HEK293 (cell line): Measurements from ENCODE around the gene MPV17L2.

Experiments used
- CTCF ChIA-PET: fragments of 350-600 bp; formaldehyde crosslinking; extraction: SDS; loops from one replicate; lab custom pipeline; 2021; ENCODE audit warnings: antibody characterized with exemption; lab: Yijun Ruan, JAX
- POLR2A ChIA-PET: fragments of 300-600 bp; formaldehyde crosslinking; extraction: SDS; loops from one replicate; lab custom pipeline; 2020; ENCODE audit warnings: antibody characterized with exemption, inconsistent platforms; lab: Yijun Ruan, JAX
- H3K27ac ChIP-seq: fragments of 200-500 bp; sonication (Bioruptor generic); 2 replicates; pipeline ENCODE4 v1.5.1; 2014; ENCODE audit warnings: low read depth, low read length, control low read depth, inconsistent platforms; ENCODE audit errors: extremely low read depth
- H3K36me3 ChIP-seq, 2 experiments: fragments of 200-500 bp in 1 of 2; sonication (Bioruptor generic) in 1 of 2; 1 replicate in 1 of 2; 2 replicates in 1 of 2; pipeline ENCODE4 v1.5.1; 2014 to 2017; ENCODE audit warnings: inconsistent platforms in 2 of 2, low read length in 2 of 2; ENCODE audit not compliant: control insufficient read depth in 2 of 2, insufficient read depth in 1 of 2
- H3K4me1 ChIP-seq: fragments of 200-500 bp; sonication (Bioruptor generic); 2 replicates; pipeline ENCODE4 v1.5.1; 2014; ENCODE audit warnings: mild to moderate bottlenecking, low read length, inconsistent platforms; ENCODE audit not compliant: control insufficient read depth, insufficient read depth
- H3K4me3 ChIP-seq: 2 replicates; pipeline ENCODE4 v1.5.1; 2011; ENCODE audit warnings: low read depth, mild to moderate bottlenecking, control low read depth, low read length, moderate library complexity
- H3K9me3 ChIP-seq: fragments of 200-500 bp; sonication (Bioruptor generic); 2 replicates; pipeline ENCODE4 v1.5.1; 2014; ENCODE audit warnings: low read depth, low read length, inconsistent platforms; ENCODE audit not compliant: control insufficient read depth, insufficient read depth
- EGR2 ChIP-seq: fragments of 450-650 bp; formaldehyde crosslinking; IDR thresholded peaks from 2 replicates; pipeline ENCODE4 v1.5.1; 2016; ENCODE audit warnings: low read depth, missing biosample characterization, missing genetic modification characterization
- GLIS1 ChIP-seq: fragments of 450-650 bp; formaldehyde crosslinking; IDR thresholded peaks from 2 replicates; pipeline ENCODE4 v1.5.1; 2016; ENCODE audit warnings: missing biosample characterization, missing genetic modification characterization
- GLIS2 ChIP-seq: fragments of 450-650 bp; formaldehyde crosslinking; IDR thresholded peaks from 2 replicates; pipeline ENCODE4 v1.5.1; 2016; ENCODE audit warnings: missing biosample characterization, missing genetic modification characterization
- SALL2 ChIP-seq: fragments of 450-650 bp; formaldehyde crosslinking; IDR thresholded peaks from 2 replicates; pipeline ENCODE4 v1.5.0; 2017; ENCODE audit warnings: missing biosample characterization, mild to moderate bottlenecking, missing genetic modification characterization, borderline replicate concordance
- SP2 ChIP-seq: fragments of 450-650 bp; formaldehyde crosslinking; IDR thresholded peaks from 2 replicates; pipeline ENCODE4 v1.5.1; 2016; ENCODE audit warnings: missing biosample characterization, missing genetic modification characterization
- SP3 ChIP-seq: fragments of 450-650 bp; formaldehyde crosslinking; IDR thresholded peaks from 2 replicates; pipeline ENCODE4 v1.5.1; 2016; ENCODE audit warnings: missing biosample characterization, missing genetic modification characterization
- WT1 ChIP-seq: fragments of 450-650 bp; formaldehyde crosslinking; IDR thresholded peaks from 2 replicates; pipeline ENCODE4 v1.5.1; 2016; ENCODE audit warnings: missing biosample characterization, missing genetic modification characterization
- ZFHX2 ChIP-seq: fragments of 450-650 bp; formaldehyde crosslinking; conservative IDR thresholded peaks from 2 replicates; pipeline ENCODE4 v1.5.1; 2016; ENCODE audit warnings: missing biosample characterization, missing genetic modification characterization
- ZNF133 ChIP-seq: fragments of 450-650 bp; formaldehyde crosslinking; IDR thresholded peaks from 2 replicates; pipeline ENCODE4 v1.5.1; 2016; ENCODE audit warnings: missing biosample characterization, missing genetic modification characterization
- ZNF214 ChIP-seq: fragments of 450-650 bp; formaldehyde crosslinking; IDR thresholded peaks from 2 replicates; pipeline ENCODE4 v1.5.1; 2017; ENCODE audit warnings: missing biosample characterization, mild to moderate bottlenecking, missing genetic modification characterization, borderline replicate concordance
- ZNF341 ChIP-seq: fragments of 450-650 bp; formaldehyde crosslinking; IDR thresholded peaks from 2 replicates; pipeline ENCODE4; 2016; ENCODE audit warnings: low read depth, missing biosample characterization, missing genetic modification characterization
- ZNF354C ChIP-seq: fragments of 450-650 bp; formaldehyde crosslinking; IDR thresholded peaks from 2 replicates; pipeline ENCODE4 v1.5.1; 2016; ENCODE audit warnings: missing biosample characterization, missing genetic modification characterization, low read depth, borderline replicate concordance
- ZNF394 ChIP-seq: fragments of 450-650 bp; formaldehyde crosslinking; IDR thresholded peaks from 2 replicates; pipeline ENCODE4 v1.5.1; 2016; ENCODE audit warnings: missing biosample characterization, missing genetic modification characterization, mild to moderate bottlenecking, moderate library complexity, borderline replicate concordance
- ZNF426 ChIP-seq: fragments of 450-650 bp; formaldehyde crosslinking; IDR thresholded peaks from 2 replicates; pipeline ENCODE4 v1.5.1; 2017; ENCODE audit warnings: missing biosample characterization, missing genetic modification characterization, mild to moderate bottlenecking, inconsistent platforms, moderate library complexity
- ZNF501 ChIP-seq: fragments of 450-650 bp; formaldehyde crosslinking; IDR thresholded peaks from 2 replicates; pipeline ENCODE4 v1.5.1; 2016; ENCODE audit warnings: missing biosample characterization, missing genetic modification characterization
- ZNF530 ChIP-seq: fragments of 450-650 bp; formaldehyde crosslinking; IDR thresholded peaks from 2 replicates; pipeline ENCODE4 v1.5.1; 2016; ENCODE audit warnings: low read depth, missing biosample characterization, missing genetic modification characterization
- ZNF747 ChIP-seq: fragments of 450-650 bp; formaldehyde crosslinking; IDR thresholded peaks from 2 replicates; pipeline ENCODE4 v1.5.1; 2016; ENCODE audit warnings: missing biosample characterization, missing genetic modification characterization
- ZNF792 ChIP-seq: fragments of 450-650 bp; formaldehyde crosslinking; IDR thresholded peaks from 2 replicates; pipeline ENCODE4 v1.5.1; 2016; ENCODE audit warnings: missing biosample characterization, missing genetic modification characterization
- TF ChIP-seq, protein P1 (sequence below): fragments of 450-650 bp; formaldehyde crosslinking; IDR thresholded peaks from 2 replicates; pipeline ENCODE4 v1.5.1; 2016; ENCODE audit warnings: missing biosample characterization, missing genetic modification characterization
- TF ChIP-seq, protein P2 (sequence below): fragments of 450-650 bp; formaldehyde crosslinking; IDR thresholded peaks from 2 replicates; pipeline ENCODE4 v1.5.1; 2016; ENCODE audit warnings: missing biosample characterization, missing genetic modification characterization
- TF ChIP-seq, protein P3 (sequence below): fragments of 450-650 bp; formaldehyde crosslinking; IDR thresholded peaks from 2 replicates; pipeline ENCODE4 v1.5.1; 2016; ENCODE audit warnings: missing biosample characterization, missing genetic modification characterization
- TF ChIP-seq, protein P4 (sequence below): fragments of 450-650 bp; formaldehyde crosslinking; IDR thresholded peaks from 2 replicates; pipeline ENCODE4 v1.5.1; 2016; ENCODE audit warnings: missing biosample characterization, missing genetic modification characterization
- TF ChIP-seq, protein P5 (sequence below): fragments of 450-650 bp; formaldehyde crosslinking; IDR thresholded peaks from 2 replicates; pipeline ENCODE4 v1.5.1; 2016; ENCODE audit warnings: missing biosample characterization, missing genetic modification characterization

Gene MPV17L2

DNA sequence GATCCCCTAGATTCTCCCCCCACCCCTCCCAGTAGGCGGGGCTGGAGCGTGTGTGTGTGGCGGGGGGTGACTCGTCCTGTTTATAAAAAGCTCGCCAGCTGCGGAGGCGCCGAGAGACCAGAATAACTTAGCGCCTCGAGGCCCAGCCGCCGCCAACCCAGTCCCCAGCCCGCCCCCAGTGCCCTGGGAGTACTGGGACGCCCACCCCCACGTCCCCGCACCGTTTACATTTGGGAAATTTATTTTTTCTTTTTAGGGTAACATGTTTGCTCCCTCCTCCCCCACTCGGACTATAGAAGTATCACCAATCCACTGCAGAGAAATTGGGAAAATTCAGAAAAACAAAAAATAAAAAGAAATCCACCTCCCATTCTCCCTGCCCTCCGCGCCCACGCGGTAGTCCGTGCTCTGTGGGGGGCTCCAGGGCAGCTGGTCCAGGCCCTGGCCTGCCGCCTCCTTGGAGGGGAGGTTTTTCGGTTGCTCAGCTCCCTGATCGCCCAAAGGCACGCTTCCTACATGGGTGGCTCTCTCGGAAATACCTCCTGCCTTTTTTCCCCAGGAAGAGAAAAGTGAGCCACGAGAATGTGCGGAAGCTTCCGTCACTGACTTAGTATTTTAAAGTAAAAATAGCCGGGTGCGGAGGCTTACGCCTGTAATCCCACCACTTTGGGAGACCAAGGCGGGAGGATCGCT lies 12.3 kb downstream of the MPV17L2 start:
- POLR2A ChIA-PET: interaction anchor here (0.9 to 3.1 kb wide), 5 partner anchors 12 to 75 kb away, joined by 3 to 30 read pairs (median 4); partner anchors contain the start of genes JUND and MPV17L2
- Histone ChIP-seq H3K9me3 (no peaks in the 10 kb centered on the region), H3K36me3 (peaks cover 0 to 5% of the 10 kb centered on the region in 2 experiments; a peak in 1 of 3 replicates), H3K4me1 (peaks cover 8% of the 10 kb centered on the region), H3K27ac (peak overlapping the region; percentile 60), H3K4me3 (peak overlapping the region; percentile 36)
- CTCF ChIA-PET: interaction anchor here (0.6 to 8.5 kb wide), 7 partner anchors 14 to 92 kb away, joined by 3 to 121 read pairs (median 4); a partner anchor contains a TSS
- TF ChIP-seq ZNF426 (no peak), GLIS2 (peak; percentile 69), EGR2 (tag by site-specific recombination) (peak; percentile 90), ZNF792 (tag by site-specific recombination) (no peak), GLIS1 (tag by site-specific recombination) (peak; percentile 93), SP3 (tag by site-specific recombination) (no peak), ZNF341 (tag by site-specific recombination) (no peak), ZNF747 (tag by site-specific recombination) (no peak), ZNF214 (tag by site-specific recombination) (no peak), ZNF394 (tag by site-specific recombination) (no peak), SALL2 (tag by site-specific recombination) (no peak), SP2 (tag by site-specific recombination) (peak; percentile 43), WT1 (tag by site-specific recombination) (no peak), ZFHX2 (tag by site-specific recombination) (peak; percentile 93), ZNF133 (tag by site-specific recombination) (no peak), ZNF501 (no peak), ZNF354C (tag by site-specific recombination) (no peak), ZNF530 (no peak)
- TF ChIP-seq, protein P1, sequence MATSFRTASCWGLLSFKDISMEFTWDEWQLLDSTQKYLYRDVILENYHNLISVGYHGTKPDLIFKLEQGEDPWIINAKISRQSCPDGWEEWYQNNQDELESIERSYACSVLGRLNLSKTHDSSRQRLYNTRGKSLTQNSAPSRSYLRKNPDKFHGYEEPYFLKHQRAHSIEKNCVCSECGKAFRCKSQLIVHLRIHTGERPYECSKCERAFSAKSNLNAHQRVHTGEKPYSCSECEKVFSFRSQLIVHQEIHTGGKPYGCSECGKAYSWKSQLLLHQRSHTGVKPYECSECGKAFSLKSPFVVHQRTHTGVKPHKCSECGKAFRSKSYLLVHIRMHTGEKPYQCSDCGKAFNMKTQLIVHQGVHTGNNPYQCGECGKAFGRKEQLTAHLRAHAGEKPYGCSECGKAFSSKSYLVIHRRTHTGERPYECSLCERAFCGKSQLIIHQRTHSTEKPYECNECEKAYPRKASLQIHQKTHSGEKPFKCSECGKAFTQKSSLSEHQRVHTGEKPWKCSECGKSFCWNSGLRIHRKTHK (tag by site-specific recombination): no peak
- TF ChIP-seq, protein P2, sequence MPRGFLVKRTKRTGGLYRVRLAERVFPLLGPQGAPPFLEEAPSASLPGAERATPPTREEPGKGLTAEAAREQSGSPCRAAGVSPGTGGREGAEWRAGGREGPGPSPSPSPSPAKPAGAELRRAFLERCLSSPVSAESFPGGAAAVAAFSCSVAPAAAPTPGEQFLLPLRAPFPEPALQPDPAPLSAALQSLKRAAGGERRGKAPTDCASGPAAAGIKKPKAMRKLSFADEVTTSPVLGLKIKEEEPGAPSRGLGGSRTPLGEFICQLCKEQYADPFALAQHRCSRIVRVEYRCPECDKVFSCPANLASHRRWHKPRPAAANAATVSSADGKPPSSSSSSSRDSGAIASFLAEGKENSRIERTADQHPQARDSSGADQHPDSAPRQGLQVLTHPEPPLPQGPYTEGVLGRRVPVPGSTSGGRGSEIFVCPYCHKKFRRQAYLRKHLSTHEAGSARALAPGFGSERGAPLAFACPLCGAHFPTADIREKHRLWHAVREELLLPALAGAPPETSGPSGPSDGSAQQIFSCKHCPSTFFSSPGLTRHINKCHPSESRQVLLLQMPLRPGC (tag by site-specific recombination): no peak
- TF ChIP-seq, protein P3, sequence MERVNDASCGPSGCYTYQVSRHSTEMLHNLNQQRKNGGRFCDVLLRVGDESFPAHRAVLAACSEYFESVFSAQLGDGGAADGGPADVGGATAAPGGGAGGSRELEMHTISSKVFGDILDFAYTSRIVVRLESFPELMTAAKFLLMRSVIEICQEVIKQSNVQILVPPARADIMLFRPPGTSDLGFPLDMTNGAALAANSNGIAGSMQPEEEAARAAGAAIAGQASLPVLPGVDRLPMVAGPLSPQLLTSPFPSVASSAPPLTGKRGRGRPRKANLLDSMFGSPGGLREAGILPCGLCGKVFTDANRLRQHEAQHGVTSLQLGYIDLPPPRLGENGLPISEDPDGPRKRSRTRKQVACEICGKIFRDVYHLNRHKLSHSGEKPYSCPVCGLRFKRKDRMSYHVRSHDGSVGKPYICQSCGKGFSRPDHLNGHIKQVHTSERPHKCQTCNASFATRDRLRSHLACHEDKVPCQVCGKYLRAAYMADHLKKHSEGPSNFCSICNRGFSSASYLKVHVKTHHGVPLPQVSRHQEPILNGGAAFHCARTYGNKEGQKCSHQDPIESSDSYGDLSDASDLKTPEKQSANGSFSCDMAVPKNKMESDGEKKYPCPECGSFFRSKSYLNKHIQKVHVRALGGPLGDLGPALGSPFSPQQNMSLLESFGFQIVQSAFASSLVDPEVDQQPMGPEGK: peak; percentile 45; the same call in 1 of the 2 replicates
- TF ChIP-seq, protein P4, sequence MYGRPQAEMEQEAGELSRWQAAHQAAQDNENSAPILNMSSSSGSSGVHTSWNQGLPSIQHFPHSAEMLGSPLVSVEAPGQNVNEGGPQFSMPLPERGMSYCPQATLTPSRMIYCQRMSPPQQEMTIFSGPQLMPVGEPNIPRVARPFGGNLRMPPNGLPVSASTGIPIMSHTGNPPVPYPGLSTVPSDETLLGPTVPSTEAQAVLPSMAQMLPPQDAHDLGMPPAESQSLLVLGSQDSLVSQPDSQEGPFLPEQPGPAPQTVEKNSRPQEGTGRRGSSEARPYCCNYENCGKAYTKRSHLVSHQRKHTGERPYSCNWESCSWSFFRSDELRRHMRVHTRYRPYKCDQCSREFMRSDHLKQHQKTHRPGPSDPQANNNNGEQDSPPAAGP (tag by site-specific recombination): no peak
- TF ChIP-seq, protein P5, sequence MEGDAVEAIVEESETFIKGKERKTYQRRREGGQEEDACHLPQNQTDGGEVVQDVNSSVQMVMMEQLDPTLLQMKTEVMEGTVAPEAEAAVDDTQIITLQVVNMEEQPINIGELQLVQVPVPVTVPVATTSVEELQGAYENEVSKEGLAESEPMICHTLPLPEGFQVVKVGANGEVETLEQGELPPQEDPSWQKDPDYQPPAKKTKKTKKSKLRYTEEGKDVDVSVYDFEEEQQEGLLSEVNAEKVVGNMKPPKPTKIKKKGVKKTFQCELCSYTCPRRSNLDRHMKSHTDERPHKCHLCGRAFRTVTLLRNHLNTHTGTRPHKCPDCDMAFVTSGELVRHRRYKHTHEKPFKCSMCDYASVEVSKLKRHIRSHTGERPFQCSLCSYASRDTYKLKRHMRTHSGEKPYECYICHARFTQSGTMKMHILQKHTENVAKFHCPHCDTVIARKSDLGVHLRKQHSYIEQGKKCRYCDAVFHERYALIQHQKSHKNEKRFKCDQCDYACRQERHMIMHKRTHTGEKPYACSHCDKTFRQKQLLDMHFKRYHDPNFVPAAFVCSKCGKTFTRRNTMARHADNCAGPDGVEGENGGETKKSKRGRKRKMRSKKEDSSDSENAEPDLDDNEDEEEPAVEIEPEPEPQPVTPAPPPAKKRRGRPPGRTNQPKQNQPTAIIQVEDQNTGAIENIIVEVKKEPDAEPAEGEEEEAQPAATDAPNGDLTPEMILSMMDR (tag by site-specific recombination): no peak
